HUES6 (cell line): ENCODE data around the gene FLT1.

Experiments
- H3K27ac ChIP-seq: 2 replicates; pipeline ENCODE4 v1.7.0; 2013; ENCODE audit warnings: low read depth, mild to moderate bottlenecking, low read length, inconsistent platforms
- H3K27me3 ChIP-seq: 2 replicates; pipeline ENCODE4 v1.6.1; 2013; ENCODE audit warnings: low read length; ENCODE audit not compliant: control insufficient read depth, insufficient read depth
- H3K36me3 ChIP-seq: 2 replicates; pipeline ENCODE4 v1.6.1; 2013; ENCODE audit warnings: low read length; ENCODE audit not compliant: control insufficient read depth, insufficient read depth
- H3K4me1 ChIP-seq: 2 replicates; pipeline ENCODE4 v1.6.1; 2013; ENCODE audit warnings: low read length; ENCODE audit not compliant: control insufficient read depth, insufficient read depth
- H3K4me3 ChIP-seq: 2 replicates; pipeline ENCODE4 v1.5.1; 2013; ENCODE audit warnings: low read depth, low read length
- H3K9ac ChIP-seq: one replicate; pipeline ENCODE4 v1.6.1; 2013; ENCODE audit warnings: mild to moderate bottlenecking, low read length
- H3K9me3 ChIP-seq: 2 replicates; pipeline ENCODE4 v1.6.1; 2013; ENCODE audit warnings: low read depth, low read length; ENCODE audit not compliant: control insufficient read depth, insufficient read depth

The FLT1 gene

GRCh38 chr13:28440774-28441504 lies 54.0 kb downstream of the FLT1 start:
- no peak overlapping the region for H3K9ac ChIP-seq
- H3K4me1 ChIP-seq, result peaks cover 49% of the 10 kb centered on the region
- no peak overlapping the region for H3K4me3 ChIP-seq
- peaks cover 25% of the 10 kb centered on the region for H3K36me3 ChIP-seq
- H3K27ac ChIP-seq, result no peak overlapping the region
- H3K27me3 ChIP-seq, result no peaks in the 10 kb centered on the region
- H3K9me3 ChIP-seq, result peaks cover under 1% of the 10 kb centered on the region; the same call in 1 of the 2 replicates

GRCh38 chr13:28438598-28439334 lies 56.2 kb downstream of the FLT1 start:
- Histone ChIP-seq H3K9me3 (no peaks in the 10 kb centered on the region), H3K27ac (peak overlapping the region; percentile 33), H3K4me3 (no peak overlapping the region), H3K4me1 (peaks cover 66% of the 10 kb centered on the region), H3K36me3 (peaks cover 28% of the 10 kb centered on the region), H3K9ac (peak overlapping the region; percentile 32), H3K27me3 (no peaks in the 10 kb centered on the region)

GRCh38 chr13:28438067-28438466 lies 56.9 kb downstream of the FLT1 start:
- H3K36me3 ChIP-seq, result peaks cover 31% of the 10 kb centered on the region
- H3K27ac ChIP-seq, result no peak overlapping the region
- H3K27me3 ChIP-seq, result no peaks in the 10 kb centered on the region
- H3K4me1 ChIP-seq, result peaks cover 73% of the 10 kb centered on the region
- H3K4me3 ChIP-seq, result no peak overlapping the region
- no peak overlapping the region for H3K9ac ChIP-seq
- H3K9me3 ChIP-seq, result no peaks in the 10 kb centered on the region

GRCh38 chr13:28435917-28436316 lies 59.0 kb downstream of the FLT1 start:
- Histone ChIP-seq H3K27ac (no peak overlapping the region), H3K9me3 (no peaks in the 10 kb centered on the region), H3K27me3 (no peaks in the 10 kb centered on the region), H3K9ac (no peak overlapping the region), H3K4me1 (peaks cover 91% of the 10 kb centered on the region), H3K36me3 (peaks cover 51% of the 10 kb centered on the region), H3K4me3 (no peak overlapping the region)

- no peaks in the 10 kb centered on the region for H3K27me3 ChIP-seq
- H3K27ac ChIP-seq, result no peak overlapping the region
- H3K9ac ChIP-seq, result no peak overlapping the region
- no peak overlapping the region for H3K4me3 ChIP-seq
- H3K36me3 ChIP-seq, result peaks cover 52% of the 10 kb centered on the region
- peaks cover 90% of the 10 kb centered on the region for H3K4me1 ChIP-seq
- H3K9me3 ChIP-seq, result no peaks in the 10 kb centered on the region
Observed at GRCh38 chr13:28434926-28435325, 60.0 kb downstream of the FLT1 start.

GRCh38 chr13:28432816-28433560 lies 61.9 kb downstream of the FLT1 start:
- no peaks in the 10 kb centered on the region for H3K27me3 ChIP-seq
- no peak overlapping the region for H3K9ac ChIP-seq
- H3K36me3 ChIP-seq, result peaks cover 53% of the 10 kb centered on the region
- no peaks in the 10 kb centered on the region for H3K9me3 ChIP-seq
- H3K27ac ChIP-seq, result no peak overlapping the region
- no peak overlapping the region for H3K4me3 ChIP-seq
- H3K4me1 ChIP-seq, result peaks cover 90% of the 10 kb centered on the region

GRCh38 chr13:28429685-28430290 lies 65.1 kb downstream of the FLT1 start:
- H3K27me3 ChIP-seq, result no peaks in the 10 kb centered on the region
- H3K9me3 ChIP-seq, result no peaks in the 10 kb centered on the region
- peaks cover 67% of the 10 kb centered on the region for H3K36me3 ChIP-seq
- H3K9ac ChIP-seq, result peak overlapping the region; percentile 18
- H3K27ac ChIP-seq, result peak overlapping the region; percentile 92
- H3K4me3 ChIP-seq, result peak overlapping the region; percentile 8; the same call in 1 of the 2 replicates
- H3K4me1 ChIP-seq, result peaks cover 70% of the 10 kb centered on the region

GRCh38 chr13:28429096-28429495 lies 65.8 kb downstream of the FLT1 start:
- H3K27ac ChIP-seq, result peak overlapping the region; percentile 92
- no peaks in the 10 kb centered on the region for H3K27me3 ChIP-seq
- peak overlapping the region; percentile 57 for H3K9ac ChIP-seq
- H3K36me3 ChIP-seq, result peaks cover 71% of the 10 kb centered on the region
- H3K9me3 ChIP-seq, result no peaks in the 10 kb centered on the region
- peaks cover 68% of the 10 kb centered on the region for H3K4me1 ChIP-seq
- H3K4me3 ChIP-seq, result no peak overlapping the region

- no peaks in the 10 kb centered on the region for H3K27me3 ChIP-seq
Observed at GRCh38 chr13:28426381-28426780, 68.5 kb downstream of the FLT1 start.

GRCh38 chr13:28425793-28426192 lies 69.1 kb downstream of the FLT1 start:
- no peaks in the 10 kb centered on the region for H3K27me3 ChIP-seq
- H3K4me1 ChIP-seq, result peaks cover 41% of the 10 kb centered on the region
- no peak overlapping the region for H3K27ac ChIP-seq
- no peak overlapping the region for H3K9ac ChIP-seq
- no peaks in the 10 kb centered on the region for H3K9me3 ChIP-seq
- H3K4me3 ChIP-seq, result no peak overlapping the region
- peaks cover 65% of the 10 kb centered on the region for H3K36me3 ChIP-seq

More at GRCh38 chr13:28426381-28426780, 68.5 kb downstream of the FLT1 start:
- Histone ChIP-seq H3K27ac (no peak overlapping the region), H3K9me3 (no peaks in the 10 kb centered on the region), H3K4me3 (no peak overlapping the region), H3K4me1 (peaks cover 42% of the 10 kb centered on the region), H3K9ac (no peak overlapping the region), H3K36me3 (peaks cover 67% of the 10 kb centered on the region)
